WTC11 (cell line): Measurements from ENCODE around the gene YEATS2.

ENCODE experiments used
- CTCF ChIP-seq: fragments of 200-600 bp; IDR thresholded peaks from 2 replicates; pipeline ENCODE4 v1.8.0; 2022; ENCODE audit warnings: antibody characterized with exemption
- E2F1 ChIP-seq: sonication (generic); formaldehyde crosslinking; IDR thresholded peaks from 2 replicates; pipeline ENCODE4 v1.8.0; 2022; ENCODE audit warnings: mild to moderate bottlenecking, missing genetic modification reagents
- FOXJ3 ChIP-seq: sonication (generic); formaldehyde crosslinking; IDR thresholded peaks from 2 replicates; pipeline ENCODE4 v1.9.0; 2021; ENCODE audit warnings: missing genetic modification reagents, mild to moderate bottlenecking, borderline replicate concordance
- HMGA2 ChIP-seq: fragments of 250-450 bp; sonication (Bioruptor Pico); IDR thresholded peaks from 2 replicates; pipeline ENCODE4 v1.4.0; 2021; ENCODE audit warnings: mild to moderate bottlenecking, moderate library complexity
- HMGXB4 ChIP-seq: sonication (generic); formaldehyde crosslinking; IDR thresholded peaks from 2 replicates; pipeline ENCODE4 v1.8.1; 2023; ENCODE audit warnings: mild to moderate bottlenecking, moderate library complexity, missing genetic modification reagents
- NR2C2 ChIP-seq: sonication (generic); formaldehyde crosslinking; IDR thresholded peaks from 2 replicates; pipeline ENCODE4 v1.8.0; 2022; ENCODE audit warnings: mild to moderate bottlenecking, missing genetic modification reagents
- RORB ChIP-seq: fragments of 250-450 bp; sonication (Bioruptor Pico); IDR thresholded peaks from 2 replicates; pipeline ENCODE4 v1.9.0; 2021; ENCODE audit warnings: mild to moderate bottlenecking
- SP1 ChIP-seq: sonication (generic); formaldehyde crosslinking; conservative IDR thresholded peaks from 2 replicates; pipeline ENCODE4 v1.8.1; 2022; ENCODE audit warnings: missing genetic modification reagents
- TCF7 ChIP-seq: sonication (generic); formaldehyde crosslinking; IDR thresholded peaks from 2 replicates; pipeline ENCODE4 v1.8.0; 2022; ENCODE audit warnings: mild to moderate bottlenecking, low read depth, missing genetic modification reagents, moderate library complexity
- TEAD4 ChIP-seq: sonication (generic); formaldehyde crosslinking; IDR thresholded peaks from 2 replicates; pipeline ENCODE4 v1.8.0; 2022; ENCODE audit warnings: mild to moderate bottlenecking, missing genetic modification reagents
- USF2 ChIP-seq: sonication (generic); formaldehyde crosslinking; IDR thresholded peaks from 2 replicates; pipeline ENCODE4 v1.8.1; 2023; ENCODE audit warnings: mild to moderate bottlenecking, missing genetic modification reagents, moderate library complexity
- ZNF232 ChIP-seq: sonication (generic); formaldehyde crosslinking; IDR thresholded peaks from 2 replicates; pipeline ENCODE4 v1.8.0; 2022; ENCODE audit warnings: mild to moderate bottlenecking, missing genetic modification reagents
- ZNF281 ChIP-seq: sonication (generic); formaldehyde crosslinking; IDR thresholded peaks from 2 replicates; pipeline ENCODE4 v1.8.0; 2023; ENCODE audit warnings: mild to moderate bottlenecking, missing genetic modification reagents
- ZNF416 ChIP-seq: fragments of 250-450 bp; sonication (Bioruptor Pico); IDR thresholded peaks from 2 replicates; pipeline ENCODE4 v1.9.0; 2021; ENCODE audit warnings: mild to moderate bottlenecking, inconsistent platforms

GRCh38 chr3:183737116-183737515 is 39.5 kb downstream of the YEATS2 start:
- TF ChIP-seq CTCF (no peak), RORB (CRISPR knock-in tag) (no peak), USF2 (CRISPR knock-in tag) (no peak), ZNF232 (CRISPR knock-in tag) (no peak), TEAD4 (CRISPR knock-in tag) (no peak), NR2C2 (no peak), TCF7 (CRISPR knock-in tag) (no peak), HMGA2 (CRISPR knock-in tag) (no peak), E2F1 (CRISPR knock-in tag) (no peak), SP1 (CRISPR knock-in tag) (no peak), HMGXB4 (no peak), ZNF281 (no peak), ZNF416 (no peak), FOXJ3 (no peak)
